ENCODE data around the gene ASCL2. TPM values are rescaled to one million over a fixed set of nuclear protein-coding genes. Genes with fewer than 3 reads are reported as not detected.

ASCL2 gene
- total RNA-seq, 1 donor from 2014 or later = not detected

- H3K9me3 ChIP-seq (ENCODE audit: low read depth) = no peaks in the 10 kb centered on the region
- H3K27ac ChIP-seq = no peak overlapping the region
- no peaks in the 10 kb centered on the region for H3K79me2 ChIP-seq (ENCODE audit: low read depth)
- Mint-ChIP-seq H3K9me3 (peaks cover 8% of the 10 kb centered on the region), H3K27me3 (ENCODE audit: insufficient read depth, low read depth) (peaks cover 53% of the 10 kb centered on the region), H3K4me3 (peak overlapping the region; percentile 71), H3K27ac (no peak overlapping the region), H3K4me1 (peaks cover 4% of the 10 kb centered on the region), H3K36me3 (peaks cover 2% of the 10 kb centered on the region)
- H3K36me3 ChIP-seq = no peaks in the 10 kb centered on the region
- H3F3A ChIP-seq (ENCODE audit: low read depth) = no peaks in the 10 kb centered on the region
- no peak for DNase-seq (ENCODE audit: low spot score)
- H3K4me3 ChIP-seq = no peak overlapping the region
- peak overlapping the region; percentile 80 for H3K4me2 ChIP-seq
- H3K9ac ChIP-seq = no peak overlapping the region
- peaks cover 100% of the 10 kb centered on the region for H3K27me3 ChIP-seq
- no peak overlapping the region for H2AFZ ChIP-seq (replicated peaks)
- peaks cover 4% of the 10 kb centered on the region for H3K4me1 ChIP-seq
- H4K20me1 ChIP-seq (ENCODE audit: low read depth) = no peaks in the 10 kb centered on the region
- peak; percentile 7 for TF ChIP-seq EZH2 (IDR thresholded peaks at IDR 0.05)
- no peak for TF ChIP-seq CTCF (IDR thresholded peaks at IDR 0.05)
- peak; percentile 22 for TF ChIP-seq EZH2phosphoT487 (IDR thresholded peaks at IDR 0.05)
Measured at GRCh38 chr11:2271327-2272227, 1.2 kb upstream of the ASCL2 start.

- H3K27ac Mint-ChIP-seq = no peak overlapping the region
- H3K4me1 Mint-ChIP-seq = peaks cover 4% of the 10 kb centered on the region
- no peaks in the 10 kb centered on the region for H3K36me3 ChIP-seq
- H3K79me2 ChIP-seq (ENCODE audit: low read depth) = no peaks in the 10 kb centered on the region
- no peak overlapping the region for H2AFZ ChIP-seq (replicated peaks)
- H3K4me3 Mint-ChIP-seq = no peak overlapping the region
- no peak overlapping the region for H3K27ac ChIP-seq
- H3K9me3 ChIP-seq (ENCODE audit: low read depth) = no peaks in the 10 kb centered on the region
- H3K27me3 Mint-ChIP-seq (ENCODE audit: insufficient read depth, low read depth) = peaks cover 52% of the 10 kb centered on the region
- peaks cover 100% of the 10 kb centered on the region for H3K27me3 ChIP-seq
- peaks cover under 1% of the 10 kb centered on the region for H3K36me3 Mint-ChIP-seq
- peaks cover 7% of the 10 kb centered on the region for H3K9me3 Mint-ChIP-seq
- H3K9ac ChIP-seq = no peak overlapping the region
- DNase-seq (ENCODE audit: low spot score) = peak; percentile 30
- peaks cover 4% of the 10 kb centered on the region for H3K4me1 ChIP-seq
- peak overlapping the region; percentile 80 for H3K4me2 ChIP-seq
- no peaks in the 10 kb centered on the region for H4K20me1 ChIP-seq (ENCODE audit: low read depth)
- H3F3A ChIP-seq (ENCODE audit: low read depth) = no peaks in the 10 kb centered on the region
- TF ChIP-seq EZH2phosphoT487 (IDR thresholded peaks at IDR 0.05) = peak; percentile 36
- no peak for TF ChIP-seq CTCF (IDR thresholded peaks at IDR 0.05)
- peak; percentile 49 for TF ChIP-seq EZH2 (IDR thresholded peaks at IDR 0.05)
- H3K4me3 ChIP-seq = peak overlapping the region; percentile 49
Measured at GRCh38 chr11:2271077-2271326, 614 bp upstream of the ASCL2 start.

GRCh38 chr11:2269601-2270321 is 627 bp downstream of the ASCL2 start:
- H3K4me2 ChIP-seq = peak overlapping the region; percentile 80
- peaks cover 6% of the 10 kb centered on the region for H3K9me3 Mint-ChIP-seq
- peaks cover 4% of the 10 kb centered on the region for H3K4me1 ChIP-seq
- DNase-seq (ENCODE audit: low spot score) = peak; percentile 87
- H3K27me3 ChIP-seq = peaks cover 100% of the 10 kb centered on the region
- no peaks in the 10 kb centered on the region for H3F3A ChIP-seq (ENCODE audit: low read depth)
- peak overlapping the region; percentile 70 for H3K4me3 Mint-ChIP-seq
- H3K27ac ChIP-seq = no peak overlapping the region
- H3K27ac Mint-ChIP-seq = no peak overlapping the region
- no peaks in the 10 kb centered on the region for H3K9me3 ChIP-seq (ENCODE audit: low read depth)
- peaks cover 55% of the 10 kb centered on the region for H3K27me3 Mint-ChIP-seq (ENCODE audit: insufficient read depth, low read depth)
- no peaks in the 10 kb centered on the region for H3K36me3 Mint-ChIP-seq
- H2AFZ ChIP-seq (replicated peaks) = peak overlapping the region; percentile 78
- peak; percentile 45 for TF ChIP-seq CTCF (IDR thresholded peaks at IDR 0.05)
- TF ChIP-seq EZH2phosphoT487 (IDR thresholded peaks at IDR 0.05) = peak; percentile 74
- no peak for TF ChIP-seq EZH2 (IDR thresholded peaks at IDR 0.05)
- no peak overlapping the region for H3K9ac ChIP-seq
- H3K36me3 ChIP-seq = no peaks in the 10 kb centered on the region
- peak overlapping the region; percentile 49 for H3K4me3 ChIP-seq
- no peaks in the 10 kb centered on the region for H4K20me1 ChIP-seq (ENCODE audit: low read depth)
- no peaks in the 10 kb centered on the region for H3K79me2 ChIP-seq (ENCODE audit: low read depth)
- peaks cover 4% of the 10 kb centered on the region for H3K4me1 Mint-ChIP-seq
